T-helper 1 cell treated with Interleukin-12 subunit alpha and Interleukin-12 subunit beta and Interleukin-4 antibody, amounts not matched to agents 30 ng/mL and 1 ng/mL, for 36 hours (primary cell): ENCODE measurements around the gene EOLA2. TPM values are rescaled to one million over a fixed set of nuclear protein-coding genes. Genes with fewer than 3 reads are reported as not detected.
"Not testable (repeated sequence)": the region's sequence is repeated elsewhere in the genome, so short reads cannot be mapped to it uniquely, and the experiment has no call there.

ENCODE experiments used
- intact Hi-C: fragments of 100-400 bp; cut with micrococcal nuclease; formaldehyde crosslinking; loops from one replicate; pipeline ENCODE4 v1.15.1; 2024
- total RNA-seq: library from RNA; stranded (reverse); gene quantifications from 2 replicates; pipeline ENCODE4 v1.2.3, GENCODE V29; 2022

Gene EOLA2
- total RNA-seq, 1 donor from 2014 or later, result 64.9 TPM

GRCh38 chrX:149937328-149937727 lies 963 bp downstream of the EOLA2 start:
- intact Hi-C loops, result loop anchor here (5.0 kb wide), 2 partner anchors 65 to 415 kb away; no protein-coding TSS in a partner anchor

- intact Hi-C loops, result not testable (repeated sequence)
These were observed 4.7 kb downstream of the EOLA2 start for GRCh38 chrX:149933547-149933946.

- intact Hi-C loops, result not testable (repeated sequence)
These were observed 5.3 kb downstream of the EOLA2 start for GRCh38 chrX:149932970-149933369.

GRCh38 chrX:149932150-149932549 lies 6.1 kb downstream of the EOLA2 start:
- intact Hi-C loops, result not testable (repeated sequence)

GRCh38 chrX:149931355-149931754 lies 6.9 kb downstream of the EOLA2 start:
- intact Hi-C loops, result not testable (repeated sequence)

GRCh38 chrX:149929400-149929799 lies 8.9 kb downstream of the EOLA2 start, which contains the start of gene HSFX4:
HSFX4 (plus strand) TSS chrX:149929573; CDS start chrX:149929645, 72 bp downstream.
- intact Hi-C loops, result not testable (repeated sequence)

- intact Hi-C loops, result not testable (repeated sequence)
These were observed 9.7 kb downstream of the EOLA2 start for GRCh38 chrX:149928635-149929034.

- intact Hi-C loops, result not testable (repeated sequence)
These were observed 10.4 kb downstream of the EOLA2 start for GRCh38 chrX:149927964-149928258.

- intact Hi-C loops, result not testable (repeated sequence)
These were observed 10.9 kb downstream of the EOLA2 start for GRCh38 chrX:149927245-149927963.

- intact Hi-C loops, result not testable (repeated sequence)
These were observed 13.9 kb downstream of the EOLA2 start for GRCh38 chrX:149924434-149924833.

GRCh38 chrX:149923836-149924235 lies 14.5 kb downstream of the EOLA2 start:
- intact Hi-C loops, result not testable (repeated sequence)

- intact Hi-C loops, result no loop called here
These were observed 21.4 kb downstream of the EOLA2 start for GRCh38 chrX:149916745-149917392.

GRCh38 chrX:149910178-149910695 lies 28.1 kb downstream of the EOLA2 start:
- intact Hi-C loops, result loop anchor here (5.0 kb wide), 1 partner anchor 532 kb away; no protein-coding TSS in a partner anchor

- intact Hi-C loops, result loop anchor here (1.0 to 5.0 kb wide), 2 partner anchors 79 to 533 kb away; no protein-coding TSS in a partner anchor
These were observed 28.7 kb downstream of the EOLA2 start for GRCh38 chrX:149909324-149910177.

GRCh38 chrX:149908727-149909126 lies 29.6 kb downstream of the EOLA2 start:
- intact Hi-C loops, result loop anchor here (1.0 kb wide), 1 partner anchor 78 kb away; no protein-coding TSS in a partner anchor

- intact Hi-C loops, result no loop called here
These were observed 30.0 kb downstream of the EOLA2 start for GRCh38 chrX:149908308-149908707.

GRCh38 chrX:149903889-149904748 lies 34.2 kb downstream of the EOLA2 start:
- intact Hi-C loops, result loop anchor here (2.0 kb wide), 1 partner anchor 31 kb away; no protein-coding TSS in a partner anchor

GRCh38 chrX:149898554-149898953 lies 39.7 kb downstream of the EOLA2 start:
- intact Hi-C loops, result no loop called here

GRCh38 chrX:149890828-149891227 lies 47.5 kb downstream of the EOLA2 start:
- intact Hi-C loops, result not testable (repeated sequence)
